ENCODE measurements around the gene PRR15L.
"Not testable (repeated sequence)": the region's sequence is repeated elsewhere in the genome, so short reads cannot be mapped to it uniquely, and the experiment has no call there.

GRCh38 chr17:47919889-47920288 is 37.8 kb downstream of the PRR15L start:
- TF ChIP-seq EZH2 (IDR thresholded peaks at IDR 0.05; ENCODE audit: insufficient read depth, poor library complexity, severe bottlenecking); EZH2phosphoT487 (IDR thresholded peaks at IDR 0.05; ENCODE audit: insufficient read depth, low read depth): not testable (repeated sequence)

Measured in GM23248 (cell line).